H9 (cell line): Measurements from ENCODE around the gene SIK2. TPM values are rescaled to one million over a fixed set of nuclear protein-coding genes. Genes with fewer than 3 reads are reported as not detected.

ENCODE experiments used
- DNase-seq: peaks from one replicate; pipeline ENCODE4 v3.0.0-alpha.2; 2017
- H2AFZ ChIP-seq: one replicate; pipeline ENCODE4 v1.6.1; 2013; ENCODE audit warnings: mild to moderate bottlenecking, low read length, control low read depth, moderate library complexity
- H2AK5ac ChIP-seq: 2 replicates; pipeline ENCODE4 v1.6.1; 2013; ENCODE audit warnings: low read length, control low read depth, mixed read lengths; ENCODE audit not compliant: insufficient read length
- H2BK120ac ChIP-seq: one replicate; pipeline ENCODE4 v1.6.1; 2013; ENCODE audit warnings: low read depth, mild to moderate bottlenecking, low read length, control low read depth, inconsistent platforms; ENCODE audit not compliant: poor library complexity, severe bottlenecking
- H2BK12ac ChIP-seq: 2 replicates; pipeline ENCODE4 v1.6.1; 2013; ENCODE audit warnings: low read length, control low read depth, mixed read lengths, low read depth; ENCODE audit not compliant: insufficient read length
- H2BK15ac ChIP-seq: 2 replicates; pipeline ENCODE4 v1.6.1; 2013; ENCODE audit warnings: low read depth, low read length, control low read depth
- H2BK20ac ChIP-seq: one replicate; pipeline ENCODE4 v1.6.1; 2013; ENCODE audit warnings: low read depth, mild to moderate bottlenecking, low read length, control low read depth, inconsistent platforms; ENCODE audit not compliant: poor library complexity, severe bottlenecking
- H2BK5ac ChIP-seq: 2 replicates; pipeline ENCODE4 v1.6.1; 2013; ENCODE audit warnings: low read length, control low read depth, mixed read lengths; ENCODE audit not compliant: insufficient read length
- H3K14ac ChIP-seq: 2 replicates; pipeline ENCODE4 v1.6.1; 2013; ENCODE audit warnings: low read length, control low read depth; ENCODE audit not compliant: insufficient read depth
- H3K18ac ChIP-seq: 2 replicates; pipeline ENCODE4 v1.6.1; 2013; ENCODE audit warnings: low read depth, mild to moderate bottlenecking, mixed read lengths, low read length, control low read depth; ENCODE audit not compliant: insufficient read length
- H3K23ac ChIP-seq: 2 replicates; pipeline ENCODE4 v1.6.1; 2013; ENCODE audit warnings: low read length, control low read depth, mixed read lengths, low read depth; ENCODE audit not compliant: insufficient read length
- H3K23me2 ChIP-seq: 2 replicates; pipeline ENCODE4 v1.6.1; 2013; ENCODE audit warnings: low read depth, mild to moderate bottlenecking, mixed read lengths, low read length, control low read depth; ENCODE audit not compliant: insufficient read length, poor library complexity, severe bottlenecking
- H3K27ac ChIP-seq: 2 replicates; pipeline ENCODE4 v1.5.1; 2013; ENCODE audit warnings: low read length, control low read depth, mixed read lengths, low read depth; ENCODE audit not compliant: insufficient read length
- H3K27me3 ChIP-seq: 2 replicates; pipeline ENCODE4 v1.6.1; 2013; ENCODE audit warnings: low read length, control low read depth, inconsistent platforms; ENCODE audit not compliant: insufficient read depth
- H3K4ac ChIP-seq: 2 replicates; pipeline ENCODE4 v1.6.1; 2013; ENCODE audit warnings: low read depth, mild to moderate bottlenecking, control low read depth, inconsistent platforms, low read length, moderate library complexity
- H3K4me1 ChIP-seq: 2 replicates; pipeline ENCODE4 v1.6.1; 2013; ENCODE audit warnings: low read length, control low read depth, inconsistent platforms; ENCODE audit not compliant: insufficient read depth
- H3K4me2 ChIP-seq: 2 replicates; pipeline ENCODE4 v1.6.1; 2013; ENCODE audit warnings: low read length, control low read depth, mixed read lengths; ENCODE audit not compliant: insufficient read length, insufficient read depth
- H3K56ac ChIP-seq: 2 replicates; pipeline ENCODE4 v1.6.1; 2013; ENCODE audit warnings: low read depth, mild to moderate bottlenecking, mixed read lengths, low read length, control low read depth; ENCODE audit not compliant: insufficient read length
- H3K79me1 ChIP-seq: 2 replicates; pipeline ENCODE4 v1.6.1; 2013; ENCODE audit warnings: low read depth, mild to moderate bottlenecking, moderate library complexity, low read length, control low read depth, inconsistent platforms; ENCODE audit not compliant: insufficient read depth, poor library complexity, severe bottlenecking
- H3K79me2 ChIP-seq: 2 replicates; pipeline ENCODE4 v1.6.1; 2013; ENCODE audit warnings: low read length, control low read depth, inconsistent platforms; ENCODE audit not compliant: insufficient read depth
- H3K9ac ChIP-seq: 2 replicates; pipeline ENCODE4 v1.6.1; 2013; ENCODE audit warnings: low read length, control low read depth, mixed read lengths; ENCODE audit not compliant: insufficient read length; ENCODE audit errors: extremely low read depth
- H3K9me3 ChIP-seq: one replicate; pipeline ENCODE4 v1.6.1; 2013; ENCODE audit warnings: low read depth, low read length, inconsistent platforms; ENCODE audit not compliant: control insufficient read depth
- H3T11ph ChIP-seq: one replicate; pipeline ENCODE4 v1.6.1; 2013; ENCODE audit warnings: mild to moderate bottlenecking, low read length, control low read depth, inconsistent platforms
- H4K20me1 ChIP-seq: one replicate; pipeline ENCODE4 v1.6.1; 2013; ENCODE audit not compliant: control insufficient read depth, insufficient read length, insufficient read depth
- H4K5ac ChIP-seq: 2 replicates; pipeline ENCODE4 v1.6.1; 2013; ENCODE audit warnings: low read depth, mild to moderate bottlenecking, mixed read lengths, low read length, control low read depth; ENCODE audit not compliant: insufficient read length
- H4K8ac ChIP-seq: replicated peaks from 2 replicates; pipeline ENCODE4 v1.6.1; 2013; ENCODE audit warnings: low read length, control low read depth, mixed read lengths, low read depth; ENCODE audit not compliant: insufficient read length
- H4K91ac ChIP-seq: 2 replicates; pipeline ENCODE4 v1.6.1; 2013; ENCODE audit warnings: low read depth, mild to moderate bottlenecking, moderate library complexity, mixed read lengths, low read length, control low read depth; ENCODE audit not compliant: insufficient read length
- H3K27ac Mint-ChIP-seq, 3 experiments: 2 replicates in 2 of 3; 3 replicates in 1 of 3; pipeline ENCODE4 v1.8.0; 2020 to 2021; ENCODE audit warnings: mixed read lengths in 3 of 3, mild to moderate bottlenecking in 1 of 3, moderate library complexity in 1 of 3
- H3K27me3 Mint-ChIP-seq: 2 replicates; pipeline ENCODE4 v1.8.0; 2021; ENCODE audit warnings: low read depth, mild to moderate bottlenecking, moderate library complexity, mixed read lengths
- H3K36me3 Mint-ChIP-seq, 3 experiments: 2 replicates in 2 of 3; 3 replicates in 1 of 3; pipeline ENCODE4 v1.8.0; 2020 to 2021; ENCODE audit warnings: low read depth in 3 of 3, mixed read lengths in 3 of 3; ENCODE audit not compliant: insufficient read depth in 1 of 3
- H3K4me1 Mint-ChIP-seq, 2 experiments: 2 replicates each; pipeline ENCODE4 v1.8.0; 2020; ENCODE audit warnings: mixed read lengths in 2 of 2
- H3K4me3 Mint-ChIP-seq, 2 experiments: 2 replicates in 1 of 2; 3 replicates in 1 of 2; pipeline ENCODE4 v1.8.0; 2020 to 2021; ENCODE audit warnings: mild to moderate bottlenecking in 2 of 2, mixed read lengths in 2 of 2, moderate library complexity in 1 of 2
- H3K9me3 Mint-ChIP-seq, 2 experiments: 2 replicates in 1 of 2; 3 replicates in 1 of 2; pipeline ENCODE4 v1.8.0; 2020; ENCODE audit warnings: mild to moderate bottlenecking in 2 of 2, mixed read lengths in 2 of 2, moderate library complexity in 1 of 2
- CTCF ChIP-seq: fragments of 200-600 bp; sonication (generic); conservative IDR thresholded peaks from 3 replicates; pipeline ENCODE4 v1.8.0; 2021; ENCODE audit warnings: antibody characterized with exemption, mild to moderate bottlenecking
- total RNA-seq: library from RNA; stranded (reverse); gene quantifications from 2 replicates; pipeline ENCODE4 v1.2.1, GENCODE V29; 2021

SIK2 gene
- total RNA-seq, 1 experiment from 2014 or later = 7.5 TPM

- H3K27ac Mint-ChIP-seq = no peak overlapping the region
- no peaks in the 10 kb centered on the region for H3K4me1 ChIP-seq
Observed at GRCh38 chr11:111749646-111750045, 147.4 kb downstream of the SIK2 start.

More at GRCh38 chr11:111749646-111750045, 147.4 kb downstream of the SIK2 start:
- no peaks in the 10 kb centered on the region for H3K27me3 ChIP-seq
- H2AK5ac ChIP-seq = no peak overlapping the region
- H4K91ac ChIP-seq = no peak overlapping the region
- H2BK12ac ChIP-seq = no peak overlapping the region
- Mint-ChIP-seq H3K27me3 (no peaks in the 10 kb centered on the region), H3K36me3 (peaks cover 54 to 82% (median 78%) of the 10 kb centered on the region in 3 experiments), H3K4me3 (no peak overlapping the region), H3K9me3 (no peaks in the 10 kb centered on the region), H3K4me1 (no peaks in the 10 kb centered on the region)
- H3K4me2 ChIP-seq = no peak overlapping the region
- H3K23ac ChIP-seq = no peak overlapping the region
- H3K23me2 ChIP-seq = no peaks in the 10 kb centered on the region
- no peak overlapping the region for H4K5ac ChIP-seq
- no peaks in the 10 kb centered on the region for H3K9me3 ChIP-seq
- no peak overlapping the region for H3K27ac ChIP-seq
- H2AFZ ChIP-seq = no peak overlapping the region
- H4K8ac ChIP-seq = no peak overlapping the region
- no peak overlapping the region for H3K4ac ChIP-seq
- H2BK15ac ChIP-seq = no peak overlapping the region
- H3K56ac ChIP-seq = no peak overlapping the region
- H2BK120ac ChIP-seq = no peak overlapping the region
- H4K20me1 ChIP-seq = no peaks in the 10 kb centered on the region
- no peak for DNase-seq
- H3K14ac ChIP-seq = no peak overlapping the region
- no peaks in the 10 kb centered on the region for H3K79me1 ChIP-seq
- H3K79me2 ChIP-seq = no peaks in the 10 kb centered on the region
- no peak overlapping the region for H2BK20ac ChIP-seq
- H3K18ac ChIP-seq = no peak overlapping the region
- TF ChIP-seq CTCF = no peak
- H3K9ac ChIP-seq = no peak overlapping the region
- no peak overlapping the region for H2BK5ac ChIP-seq
- H3T11ph ChIP-seq = no peak overlapping the region
